LNCaP clone FGC (cell line): ENCODE measurements around the gene NT5DC3.

ENCODE experiments used
- DNase-seq: peaks from one replicate; pipeline ENCODE4 v3.0.0-alpha.2; 2011; ENCODE audit warnings: low read depth
- H3K4me3 ChIP-seq: 2 replicates; pipeline ENCODE4 v1.5.1; 2011; ENCODE audit warnings: mild to moderate bottlenecking, low read depth, low read length, control low read depth
- TF ChIP-seq, protein P1 (sequence below): IDR thresholded peaks from 2 replicates; pipeline ENCODE4 v1.5.1; 2012; ENCODE audit warnings: mild to moderate bottlenecking; ENCODE audit not compliant: control insufficient read depth, insufficient read depth; ENCODE audit errors: extremely low read depth

The NT5DC3 gene

DNA sequence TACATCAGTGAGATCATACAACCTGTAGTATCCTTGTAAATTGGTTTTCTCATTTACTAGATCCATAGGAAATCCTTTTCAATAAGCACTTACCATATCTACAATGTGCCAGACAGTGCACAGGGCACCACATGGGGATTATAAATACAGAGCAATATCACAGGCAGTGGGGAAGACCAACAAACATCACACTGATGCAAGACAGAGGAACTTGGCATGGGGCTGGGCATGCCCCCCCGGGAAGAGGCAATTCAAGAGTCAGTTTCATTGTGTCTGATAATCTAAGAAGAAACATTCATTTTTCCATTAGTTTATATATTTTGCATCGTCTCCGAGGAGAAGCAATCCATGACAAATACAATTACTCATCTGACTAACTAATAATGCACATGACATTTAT lies 16.2 kb downstream of the NT5DC3 start:
- H3K4me3 ChIP-seq, result no peak overlapping the region
- no peak for DNase-seq
- TF ChIP-seq, protein P1, sequence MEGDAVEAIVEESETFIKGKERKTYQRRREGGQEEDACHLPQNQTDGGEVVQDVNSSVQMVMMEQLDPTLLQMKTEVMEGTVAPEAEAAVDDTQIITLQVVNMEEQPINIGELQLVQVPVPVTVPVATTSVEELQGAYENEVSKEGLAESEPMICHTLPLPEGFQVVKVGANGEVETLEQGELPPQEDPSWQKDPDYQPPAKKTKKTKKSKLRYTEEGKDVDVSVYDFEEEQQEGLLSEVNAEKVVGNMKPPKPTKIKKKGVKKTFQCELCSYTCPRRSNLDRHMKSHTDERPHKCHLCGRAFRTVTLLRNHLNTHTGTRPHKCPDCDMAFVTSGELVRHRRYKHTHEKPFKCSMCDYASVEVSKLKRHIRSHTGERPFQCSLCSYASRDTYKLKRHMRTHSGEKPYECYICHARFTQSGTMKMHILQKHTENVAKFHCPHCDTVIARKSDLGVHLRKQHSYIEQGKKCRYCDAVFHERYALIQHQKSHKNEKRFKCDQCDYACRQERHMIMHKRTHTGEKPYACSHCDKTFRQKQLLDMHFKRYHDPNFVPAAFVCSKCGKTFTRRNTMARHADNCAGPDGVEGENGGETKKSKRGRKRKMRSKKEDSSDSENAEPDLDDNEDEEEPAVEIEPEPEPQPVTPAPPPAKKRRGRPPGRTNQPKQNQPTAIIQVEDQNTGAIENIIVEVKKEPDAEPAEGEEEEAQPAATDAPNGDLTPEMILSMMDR, result no peak

DNA sequence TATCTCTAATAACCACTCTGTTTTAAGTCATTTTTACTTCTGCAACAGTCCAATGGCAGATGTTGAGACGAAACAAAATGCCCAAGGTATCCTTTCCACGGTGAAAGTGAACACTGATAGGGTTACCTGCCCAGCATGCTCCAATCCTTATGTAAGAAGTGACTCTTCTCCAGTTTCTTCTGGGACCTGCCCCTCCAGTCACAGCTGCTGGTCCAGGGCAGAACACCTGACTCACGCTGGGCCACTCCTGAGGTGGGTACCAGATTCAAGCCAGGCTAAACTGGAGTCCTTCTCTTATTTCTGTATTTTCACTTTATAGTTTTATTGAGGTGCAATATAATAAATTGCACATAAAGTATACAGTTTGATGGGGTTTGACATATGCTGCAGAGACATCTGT lies 16.7 kb downstream of the NT5DC3 start:
- H3K4me3 ChIP-seq, result no peak overlapping the region
- TF ChIP-seq, protein P1, result no peak
- DNase-seq, result no peak

DNA sequence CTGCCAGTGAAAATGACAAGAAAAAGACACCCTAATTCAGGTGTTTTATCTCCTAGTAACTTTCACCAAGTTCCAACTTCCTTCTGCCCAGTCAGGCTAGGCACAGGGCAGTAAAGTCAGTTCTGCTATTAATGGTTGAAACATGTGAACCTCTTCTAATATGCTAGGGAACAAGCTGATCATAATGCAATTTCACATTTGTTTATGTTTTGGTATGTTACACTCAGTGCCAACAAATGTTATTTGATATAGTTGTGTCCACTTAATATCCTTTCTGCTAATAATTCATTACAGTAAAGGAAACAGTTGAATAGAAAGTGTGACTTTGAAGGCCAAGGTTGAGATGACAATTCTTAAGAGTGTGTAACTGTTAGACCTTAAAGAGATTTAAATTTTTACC lies 17.2 kb downstream of the NT5DC3 start:
- no peak overlapping the region for H3K4me3 ChIP-seq
- TF ChIP-seq, protein P1, result no peak
- no peak for DNase-seq

DNA sequence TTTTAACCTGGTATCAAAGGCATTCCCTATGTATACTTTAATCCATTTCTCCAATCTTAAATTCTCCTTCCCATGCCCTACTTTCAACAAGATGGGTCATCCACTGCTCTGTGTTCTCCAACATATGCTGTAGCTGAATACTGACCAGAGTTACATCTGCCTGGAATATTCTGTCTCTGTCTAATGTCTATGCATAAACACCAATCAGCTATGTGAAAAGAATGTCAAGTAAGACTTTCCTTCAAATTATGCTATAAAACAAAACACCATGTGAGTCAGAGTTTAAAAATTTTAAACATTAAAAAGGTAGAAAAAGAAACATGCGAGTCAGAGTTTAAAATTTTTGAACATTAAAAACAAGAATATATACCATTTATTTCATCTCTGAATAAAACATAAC lies 19.3 kb downstream of the NT5DC3 start:
- DNase-seq, result no peak
- TF ChIP-seq, protein P1, result no peak

DNA sequence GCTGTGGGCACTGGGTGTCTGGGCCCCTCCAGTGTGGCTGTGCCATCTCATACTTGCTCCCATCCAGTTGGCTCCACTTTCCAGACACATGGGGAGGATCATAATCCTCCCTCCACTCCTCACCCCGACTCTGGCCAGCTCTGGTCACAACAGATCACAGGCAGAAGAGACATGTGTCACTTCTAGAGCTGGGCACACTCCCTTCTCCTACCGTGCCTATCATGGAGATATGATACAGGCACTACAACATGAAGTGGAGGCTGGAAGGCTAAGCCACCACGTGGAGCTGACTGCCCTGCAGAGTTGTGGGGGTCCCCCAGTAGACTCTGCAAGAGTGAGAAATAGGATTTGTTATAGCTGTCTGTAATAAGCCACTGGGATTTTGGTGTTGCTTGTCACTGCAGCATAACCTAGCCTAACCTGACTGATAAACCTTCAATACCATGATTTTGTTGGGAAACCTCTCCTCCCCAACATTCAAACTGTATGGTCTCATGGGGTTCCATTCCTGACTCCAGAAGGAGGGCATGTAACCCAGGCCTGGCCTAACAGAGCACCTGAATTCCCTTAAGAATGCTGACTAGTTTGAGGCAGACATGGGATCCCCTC lies 20.0 kb downstream of the NT5DC3 start:
- DNase-seq, result no peak
- H3K4me3 ChIP-seq, result no peak overlapping the region
- TF ChIP-seq, protein P1, result no peak

More for the DNA sequence above, 19.3 kb downstream of the NT5DC3 start:
- no peak overlapping the region for H3K4me3 ChIP-seq

DNA sequence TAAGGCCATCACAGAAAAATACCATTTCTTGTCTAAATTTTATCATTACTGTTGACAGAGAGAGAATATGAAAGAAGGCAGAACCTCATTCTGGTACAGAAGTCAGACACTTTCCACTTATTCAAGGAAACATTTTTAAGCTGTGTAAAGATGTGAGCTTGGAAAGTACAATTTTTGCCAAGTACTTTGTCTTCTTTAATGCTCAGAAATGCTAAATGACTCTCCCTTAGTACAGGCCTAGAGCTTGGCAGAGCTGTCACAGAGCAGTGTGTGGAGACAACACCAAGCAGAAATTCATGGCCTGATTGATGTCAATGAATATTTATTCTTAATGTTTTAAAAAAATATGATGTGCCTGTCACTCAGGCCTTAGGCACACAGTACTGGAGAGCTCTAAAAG lies 20.7 kb downstream of the NT5DC3 start:
- H3K4me3 ChIP-seq, result no peak overlapping the region
- DNase-seq, result no peak
- TF ChIP-seq, protein P1, result no peak

DNA sequence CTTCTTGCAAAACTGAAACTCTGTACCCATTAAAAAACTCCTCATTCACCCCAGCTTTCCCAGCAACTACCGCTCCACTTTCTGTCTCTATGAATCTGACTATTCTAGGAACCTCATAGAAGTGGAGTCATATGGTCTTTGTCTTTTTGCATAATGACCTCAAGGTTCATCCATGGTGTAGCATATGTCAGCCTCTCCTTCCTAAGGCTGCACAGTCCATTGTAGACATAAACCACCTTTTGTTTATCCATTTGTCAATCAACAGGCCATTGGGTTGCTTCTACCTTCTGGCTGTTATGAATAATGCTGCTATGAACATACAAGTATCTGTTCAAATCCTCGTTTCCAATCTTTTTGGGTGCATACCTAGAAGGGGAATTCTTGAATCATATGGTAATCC lies 21.1 kb downstream of the NT5DC3 start:
- no peak overlapping the region for H3K4me3 ChIP-seq
- DNase-seq, result no peak
- TF ChIP-seq, protein P1, result no peak
